ENCODE measurements around the gene PGBD5. TPM values are rescaled to one million over a fixed set of nuclear protein-coding genes. Genes with fewer than 3 reads are reported as not detected.
A peak's percentile ranks its signal among the peaks of the same experiment; 100 is the strongest.

The PGBD5 gene
- total and polyA plus RNA-seq, 8 donors = 2.8 to 17.2 (median 10.4) TPM

- TF ChIP-seq CTCF (IDR thresholded peaks at IDR 0.05) = no peak
- intact Hi-C loops (cut with DNase I) = loop anchor here in 1 of 3 donors (10.0 kb wide), 1 partner anchor 529 kb away; no protein-coding TSS in a partner anchor
- Histone ChIP-seq H3K4me1 (peaks cover 16 to 29% (median 26%) of the 10 kb centered on the region in 3 donors), H3K27me3 (no peaks in the 10 kb centered on the region), H3K9me3 (no peaks in the 10 kb centered on the region), H3K4me3 (no peak overlapping the region), H3K27ac (no peak overlapping the region), H3K36me3 (no peaks in the 10 kb centered on the region)
- no peak for ATAC-seq
- WGBS, 2 donors = 38% methylated on average over 6 of the region's 6 CpGs
- DNase-seq = no peak
- no peak for FAIRE-seq
These were observed 122.3 kb downstream of the PGBD5 start for GRCh38 chr1:230303822-230304221.

GRCh38 chr1:230303069-230303468 is 123.1 kb downstream of the PGBD5 start:
- Histone ChIP-seq H3K27me3 (no peaks in the 10 kb centered on the region), H3K4me1 (peaks cover 16 to 29% (median 26%) of the 10 kb centered on the region in 3 donors), H3K27ac (no peak overlapping the region), H3K9me3 (no peaks in the 10 kb centered on the region), H3K36me3 (no peaks in the 10 kb centered on the region), H3K4me3 (no peak overlapping the region)
- intact Hi-C loops (cut with DNase I) = loop anchor here in 1 of 3 donors (10.0 kb wide), 1 partner anchor 528 kb away; no protein-coding TSS in a partner anchor
- no peak for FAIRE-seq
- ATAC-seq = no peak
- 76 to 79% methylated on average over 6 of the region's 6 CpGs for WGBS, 2 donors
- TF ChIP-seq CTCF (IDR thresholded peaks at IDR 0.05) = no peak
- peak in 2 of 6 donors; percentile 7 to 29 for DNase-seq

- 61 to 70% methylated on average over 6 of the region's 6 CpGs for WGBS, 2 donors
- FAIRE-seq = no peak
- Histone ChIP-seq H3K4me3 (peak overlapping the region in 1 of 4 donors; percentile 34), H3K36me3 (no peaks in the 10 kb centered on the region), H3K9me3 (no peaks in the 10 kb centered on the region), H3K27me3 (no peaks in the 10 kb centered on the region), H3K4me1 (peaks cover 16 to 29% (median 26%) of the 10 kb centered on the region in 3 donors), H3K27ac (peak overlapping the region in 2 of 4 donors; percentile 59 to 80)
- intact Hi-C loops (cut with DNase I) = loop anchor here in 1 of 3 donors (10.0 kb wide), 1 partner anchor 527 kb away; no protein-coding TSS in a partner anchor
- TF ChIP-seq CTCF (IDR thresholded peaks at IDR 0.05) = no peak
- ATAC-seq = peak; percentile 4 to 26 (median 22)
- peak in 2 of 6 donors; percentile 33 to 48 for DNase-seq
These were observed 124.3 kb downstream of the PGBD5 start for GRCh38 chr1:230301822-230302221.

GRCh38 chr1:230301322-230301721 is 124.8 kb downstream of the PGBD5 start:
- Histone ChIP-seq H3K4me1 (peaks cover 16 to 29% (median 26%) of the 10 kb centered on the region in 3 donors), H3K9me3 (no peaks in the 10 kb centered on the region), H3K27me3 (no peaks in the 10 kb centered on the region), H3K36me3 (no peaks in the 10 kb centered on the region), H3K27ac (peak overlapping the region; percentile 59 to 82 (median 76)), H3K4me3 (peak overlapping the region in 1 of 4 donors; percentile 34)
- intact Hi-C loops (cut with DNase I) = loop anchor here in 1 of 3 donors (10.0 kb wide), 1 partner anchor 527 kb away; no protein-coding TSS in a partner anchor
- no peak for TF ChIP-seq CTCF (IDR thresholded peaks at IDR 0.05)
- 37 to 38% methylated on average over 8 of the region's 8 CpGs for WGBS, 2 donors
- DNase-seq = no peak
- no peak for FAIRE-seq
- ATAC-seq = peak; percentile 21 to 49 (median 42)

All from pancreas (tissue), 10 donors.